Adipocyte (in vitro differentiated cells): ENCODE results near the gene LCP1.

ENCODE experiments used
- DNase-seq: peaks from one replicate; pipeline ENCODE4 v3.0.0-alpha.2; 2015; ENCODE audit warnings: low read depth
- H3K27me3 ChIP-seq: replicated peaks from 2 replicates; pipeline ENCODE4 v1.7.0; 2013; ENCODE audit warnings: mild to moderate bottlenecking, low read length, moderate library complexity; ENCODE audit not compliant: control insufficient read depth, insufficient read depth
- H3K36me3 ChIP-seq: 2 replicates; pipeline ENCODE4 v1.7.0; 2013; ENCODE audit warnings: low read length, mild to moderate bottlenecking, moderate library complexity; ENCODE audit not compliant: control insufficient read depth, insufficient read depth, severe bottlenecking
- H3K4me1 ChIP-seq: 2 replicates; pipeline ENCODE4 v1.7.0; 2013; ENCODE audit warnings: mild to moderate bottlenecking, low read length, moderate library complexity; ENCODE audit not compliant: control insufficient read depth, insufficient read depth
- H3K4me3 ChIP-seq: 2 replicates; pipeline ENCODE4 v1.7.0; 2013; ENCODE audit warnings: mild to moderate bottlenecking, low read length, moderate library complexity
- H3K9ac ChIP-seq: 2 replicates; pipeline ENCODE4 v1.7.0; 2013; ENCODE audit warnings: mild to moderate bottlenecking, low read length, moderate library complexity
- H3K9me3 ChIP-seq: 2 replicates; pipeline ENCODE4 v1.7.0; 2013; ENCODE audit warnings: mild to moderate bottlenecking, low read length, moderate library complexity; ENCODE audit not compliant: control insufficient read depth

LCP1 gene

DNA sequence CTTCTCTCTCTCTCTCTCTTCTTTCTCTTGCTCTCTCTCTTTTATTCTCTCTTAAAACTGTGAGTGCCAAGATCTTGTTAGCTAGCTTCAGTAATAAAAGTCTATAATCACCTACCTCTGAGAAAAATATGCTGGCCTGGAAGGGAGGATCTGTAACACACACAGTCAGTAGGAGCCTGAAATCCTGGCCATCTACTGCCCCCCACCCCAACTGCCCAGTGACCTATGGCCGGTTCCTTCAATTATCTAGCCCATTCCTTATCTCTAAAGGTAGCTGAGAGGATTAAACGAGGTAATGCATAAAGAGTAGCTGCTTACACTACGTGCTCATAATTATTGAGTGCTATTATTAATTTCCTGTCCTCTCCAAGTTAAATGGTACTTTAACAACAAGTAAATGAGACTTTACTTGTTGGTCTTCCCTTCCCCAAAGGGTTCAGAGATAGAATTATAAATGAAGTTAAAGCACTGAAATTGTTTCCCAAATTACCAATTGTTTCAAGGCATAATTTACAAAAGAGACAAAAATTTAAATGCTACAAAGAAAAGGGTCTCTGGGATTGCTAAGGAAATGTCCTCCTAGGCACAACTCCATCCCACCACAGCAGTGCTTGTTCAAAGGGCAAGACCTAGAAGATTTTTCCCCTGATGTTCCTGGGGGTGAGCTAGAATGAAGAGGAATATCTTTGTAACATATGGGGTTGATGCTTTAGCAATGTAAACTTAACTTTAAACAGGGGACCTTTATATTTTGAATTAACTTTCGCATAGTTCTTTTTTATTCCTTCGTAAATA lies 1.8 kb downstream of the LCP1 start:
- no peak overlapping the region for H3K4me3 ChIP-seq
- H3K27me3 ChIP-seq: no peaks in the 10 kb centered on the region
- H3K36me3 ChIP-seq: no peaks in the 10 kb centered on the region
- no peaks in the 10 kb centered on the region for H3K4me1 ChIP-seq
- H3K9ac ChIP-seq: no peak overlapping the region
- DNase-seq: no peak
- no peaks in the 10 kb centered on the region for H3K9me3 ChIP-seq

DNA sequence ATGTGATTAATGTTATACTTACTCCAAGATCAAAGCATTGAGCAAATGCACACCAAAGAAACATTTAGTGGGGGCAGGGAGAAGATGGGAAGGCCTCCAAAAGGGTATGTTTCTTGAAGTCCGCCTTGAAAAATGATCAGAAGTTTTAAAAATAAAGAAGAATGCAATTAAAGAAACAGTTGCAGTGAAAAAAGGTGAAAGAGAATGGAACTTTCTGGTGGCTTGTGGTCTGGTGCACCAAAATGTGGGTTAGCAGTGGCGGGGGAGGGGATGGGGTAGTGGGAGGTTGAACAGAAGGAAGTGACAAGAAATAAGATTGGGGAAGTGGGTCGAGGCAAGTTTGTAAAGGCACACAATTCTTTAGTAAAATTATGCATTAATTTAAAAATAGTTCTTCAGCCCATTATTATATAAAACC lies 2.5 kb downstream of the LCP1 start:
- no peaks in the 10 kb centered on the region for H3K36me3 ChIP-seq
- H3K27me3 ChIP-seq: no peaks in the 10 kb centered on the region
- H3K9me3 ChIP-seq: no peaks in the 10 kb centered on the region
- no peak overlapping the region for H3K9ac ChIP-seq
- no peaks in the 10 kb centered on the region for H3K4me1 ChIP-seq
- no peak for DNase-seq
- H3K4me3 ChIP-seq: no peak overlapping the region

DNA sequence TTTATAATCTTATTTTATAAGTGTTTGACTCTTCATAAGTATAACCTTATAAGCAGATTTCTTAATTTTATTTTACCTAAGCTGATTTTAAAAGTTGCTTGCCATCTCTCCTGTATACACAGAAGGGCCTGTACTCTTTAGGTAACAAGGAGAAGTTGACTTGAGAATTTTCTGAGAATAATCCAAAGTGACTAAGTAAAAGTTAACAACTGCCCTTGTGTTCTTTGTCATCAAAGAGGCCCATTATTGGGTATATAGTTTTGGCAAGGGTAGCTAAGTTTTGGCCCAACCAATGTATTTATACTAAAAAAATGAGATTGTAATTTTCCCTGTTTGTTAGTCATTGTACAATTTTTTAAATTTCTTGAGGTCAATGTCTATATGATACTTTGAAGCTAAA lies 3.2 kb downstream of the LCP1 start:
- DNase-seq: no peak
- Histone ChIP-seq H3K9ac (no peak overlapping the region), H3K4me3 (no peak overlapping the region), H3K4me1 (no peaks in the 10 kb centered on the region), H3K27me3 (no peaks in the 10 kb centered on the region), H3K36me3 (no peaks in the 10 kb centered on the region), H3K9me3 (no peaks in the 10 kb centered on the region)

DNA sequence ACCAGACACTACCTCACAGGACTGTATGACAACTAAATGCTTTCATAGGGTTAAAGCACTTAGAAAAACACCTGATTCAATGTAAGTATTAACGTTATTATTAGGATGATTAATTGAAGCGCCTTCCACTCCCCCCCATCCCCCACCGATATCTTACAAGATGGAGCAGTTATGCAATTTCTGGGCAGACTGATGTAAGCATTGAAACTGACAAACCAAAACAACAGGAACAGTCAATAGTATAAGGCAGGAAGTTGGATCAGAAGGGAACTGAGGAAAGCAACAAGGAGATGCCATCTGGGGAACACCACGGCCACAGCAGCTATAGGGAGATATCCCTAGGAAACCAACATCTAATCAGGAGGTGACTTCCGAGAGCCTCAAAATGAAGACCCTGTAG lies 3.8 kb downstream of the LCP1 start:
- Histone ChIP-seq H3K27me3 (no peaks in the 10 kb centered on the region), H3K36me3 (no peaks in the 10 kb centered on the region), H3K4me3 (no peak overlapping the region), H3K9me3 (no peaks in the 10 kb centered on the region), H3K9ac (no peak overlapping the region), H3K4me1 (no peaks in the 10 kb centered on the region)
- DNase-seq: no peak

DNA sequence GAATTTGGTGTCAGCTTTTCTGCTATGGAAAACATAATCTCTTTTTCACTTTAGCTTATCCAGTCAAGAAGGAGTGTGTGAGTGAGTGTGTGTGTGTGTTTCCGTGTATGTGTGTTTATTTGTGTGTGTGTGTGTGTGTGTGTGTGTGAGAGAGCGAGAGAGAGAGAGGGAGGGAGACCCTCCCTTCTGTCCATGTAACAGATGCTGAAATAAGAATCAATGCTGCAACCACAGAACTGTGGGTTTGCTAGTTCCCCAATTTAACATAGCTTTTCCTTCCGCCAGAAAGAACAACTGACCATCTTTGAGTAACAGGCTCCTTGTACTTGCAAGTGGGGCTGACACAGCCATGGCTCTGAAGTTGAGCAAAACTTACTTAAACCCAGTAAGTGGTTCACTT lies 5.2 kb downstream of the LCP1 start:
- H3K9ac ChIP-seq: no peak overlapping the region
- no peaks in the 10 kb centered on the region for H3K36me3 ChIP-seq
- H3K9me3 ChIP-seq: no peaks in the 10 kb centered on the region
- H3K4me1 ChIP-seq: no peaks in the 10 kb centered on the region
- no peaks in the 10 kb centered on the region for H3K27me3 ChIP-seq
- DNase-seq: no peak
- H3K4me3 ChIP-seq: no peak overlapping the region

DNA sequence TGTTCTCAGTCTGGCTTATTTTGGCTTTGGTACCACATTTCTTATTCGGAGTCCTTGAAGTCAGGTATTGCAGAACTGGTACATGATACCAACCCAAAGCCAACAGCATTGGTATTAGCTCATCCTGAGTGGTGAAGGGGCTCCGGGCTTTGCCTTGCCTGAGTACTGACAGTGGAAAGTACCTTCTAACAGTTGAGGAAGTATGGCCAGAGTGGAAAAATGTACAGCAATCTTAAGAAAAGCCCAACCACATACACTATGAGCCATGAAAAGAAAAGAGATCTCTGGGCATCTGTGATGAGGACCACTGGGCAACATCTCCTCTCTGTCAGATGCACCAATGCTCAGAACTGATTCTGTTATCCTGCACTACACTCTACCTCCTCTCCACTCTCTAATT lies 8.3 kb downstream of the LCP1 start:
- DNase-seq: no peak
- H3K4me1 ChIP-seq: peaks cover 11% of the 10 kb centered on the region

DNA sequence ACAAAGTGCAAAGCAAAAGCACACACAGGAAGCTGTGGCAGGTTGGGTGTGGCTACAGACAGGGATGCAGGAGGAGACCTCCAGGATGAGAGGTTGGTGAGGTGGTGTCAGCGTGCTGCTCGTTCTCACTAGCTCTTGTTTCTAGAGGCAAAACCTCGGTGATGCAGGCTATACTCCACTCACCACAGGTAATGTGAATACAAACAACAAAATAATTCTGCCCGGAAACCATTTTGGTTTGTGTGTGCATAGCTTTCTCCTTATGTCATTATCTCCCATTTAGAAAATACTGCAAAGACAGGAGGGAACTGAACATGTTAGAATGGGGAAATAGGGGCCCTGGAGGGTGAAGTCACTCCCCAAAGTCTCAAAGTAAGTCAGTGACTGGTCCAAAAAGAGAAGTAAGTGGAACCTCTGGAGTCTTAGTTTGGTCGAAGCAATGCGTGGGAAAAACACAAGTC lies 9.4 kb downstream of the LCP1 start:
- no peak overlapping the region for H3K9ac ChIP-seq
- no peaks in the 10 kb centered on the region for H3K27me3 ChIP-seq
- H3K9me3 ChIP-seq: no peaks in the 10 kb centered on the region
- DNase-seq: no peak
- peaks cover 16% of the 10 kb centered on the region for H3K4me1 ChIP-seq
- H3K36me3 ChIP-seq: no peaks in the 10 kb centered on the region
- H3K4me3 ChIP-seq: no peak overlapping the region

More for the DNA sequence above, 8.3 kb downstream of the LCP1 start:
- Histone ChIP-seq H3K4me3 (no peak overlapping the region), H3K36me3 (no peaks in the 10 kb centered on the region), H3K9me3 (no peaks in the 10 kb centered on the region), H3K9ac (no peak overlapping the region), H3K27me3 (no peaks in the 10 kb centered on the region)

DNA sequence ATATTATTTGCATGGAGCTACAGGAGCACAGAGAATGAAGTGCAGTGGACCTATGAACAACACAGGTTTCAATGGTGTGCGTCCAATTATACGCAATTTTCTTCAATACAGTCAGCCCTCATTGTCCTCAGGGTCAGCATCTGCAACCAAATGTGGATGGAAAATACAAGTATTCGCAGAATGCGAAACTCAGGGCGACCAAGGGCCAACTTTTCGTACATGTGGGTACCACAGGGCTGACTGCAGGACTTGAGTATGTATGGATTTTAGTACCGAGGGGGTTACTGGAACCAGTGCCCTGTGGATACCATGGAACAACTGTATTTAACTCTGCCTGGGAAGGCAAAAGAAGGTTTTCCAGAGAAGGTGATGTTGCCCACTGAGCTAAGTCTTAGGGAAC lies 10.2 kb downstream of the LCP1 start:
- Histone ChIP-seq H3K27me3 (no peaks in the 10 kb centered on the region), H3K9ac (no peak overlapping the region), H3K4me1 (peaks cover 16% of the 10 kb centered on the region), H3K9me3 (no peaks in the 10 kb centered on the region), H3K36me3 (no peaks in the 10 kb centered on the region), H3K4me3 (no peak overlapping the region)
- no peak for DNase-seq

DNA sequence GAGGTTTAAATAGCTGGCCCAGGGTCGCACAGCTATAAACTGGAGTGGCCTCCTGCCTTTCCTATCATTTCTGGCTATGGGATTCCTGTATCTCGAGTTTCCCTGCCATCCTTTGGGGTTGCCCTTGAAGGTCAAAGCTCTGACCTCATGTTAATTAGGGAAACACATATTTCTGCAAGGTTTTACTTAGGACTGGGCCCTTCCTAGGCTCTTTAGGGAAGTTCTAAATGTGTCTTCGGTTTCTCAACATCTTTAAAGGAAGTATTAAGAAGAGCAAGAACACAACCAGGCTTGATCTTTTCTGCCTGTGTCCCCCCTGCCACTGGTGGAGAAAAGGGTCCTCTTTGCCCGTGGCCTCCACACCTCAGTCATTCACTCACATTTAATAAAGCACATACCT lies 10.8 kb downstream of the LCP1 start:
- Histone ChIP-seq H3K4me3 (no peak overlapping the region), H3K27me3 (no peaks in the 10 kb centered on the region), H3K9me3 (no peaks in the 10 kb centered on the region), H3K9ac (no peak overlapping the region), H3K36me3 (no peaks in the 10 kb centered on the region), H3K4me1 (peaks cover 16% of the 10 kb centered on the region)
- DNase-seq: no peak

DNA sequence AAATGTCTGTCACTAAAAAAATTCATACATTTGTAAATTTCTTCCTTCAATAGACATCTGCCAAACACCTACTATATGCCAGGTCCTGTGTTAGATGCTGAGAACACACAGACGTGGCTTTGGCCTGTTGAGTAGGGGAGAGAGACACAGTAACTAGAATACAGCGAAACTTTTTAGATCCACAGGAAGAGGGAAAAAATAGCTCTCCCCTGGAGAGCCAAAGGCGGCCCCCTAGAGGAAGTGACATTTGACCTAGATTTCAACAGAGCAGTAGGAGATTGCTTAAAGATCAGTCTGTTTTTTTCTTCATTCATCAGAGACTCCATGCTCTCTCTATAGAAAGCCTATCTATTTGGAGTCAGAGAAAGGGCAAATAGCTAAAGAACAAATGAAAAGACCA lies 11.3 kb downstream of the LCP1 start:
- Histone ChIP-seq H3K9me3 (no peaks in the 10 kb centered on the region), H3K27me3 (no peaks in the 10 kb centered on the region), H3K36me3 (no peaks in the 10 kb centered on the region), H3K4me1 (peaks cover 16% of the 10 kb centered on the region), H3K4me3 (no peak overlapping the region), H3K9ac (no peak overlapping the region)
- DNase-seq: no peak

DNA sequence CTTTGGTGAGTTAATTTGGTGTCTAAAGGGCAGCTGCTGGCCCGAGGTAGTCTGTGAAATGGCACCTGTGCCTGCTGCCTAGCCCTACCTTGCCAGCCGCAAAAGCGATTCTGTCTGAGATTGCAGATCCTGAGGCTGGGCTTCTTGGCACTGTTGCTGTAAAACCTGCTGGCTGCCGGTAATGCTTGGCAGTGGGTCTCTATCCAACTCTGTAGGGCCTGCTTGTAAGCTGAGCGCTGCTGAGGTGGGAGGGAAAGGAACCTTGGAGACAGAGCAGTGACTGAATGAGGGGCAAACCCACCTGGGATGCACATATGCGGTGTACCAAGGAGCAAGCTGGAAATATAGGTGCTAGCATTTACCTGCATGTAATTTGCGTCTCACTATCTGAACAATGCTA lies 11.7 kb downstream of the LCP1 start:
- peaks cover 16% of the 10 kb centered on the region for H3K4me1 ChIP-seq
- H3K4me3 ChIP-seq: no peak overlapping the region

DNA sequence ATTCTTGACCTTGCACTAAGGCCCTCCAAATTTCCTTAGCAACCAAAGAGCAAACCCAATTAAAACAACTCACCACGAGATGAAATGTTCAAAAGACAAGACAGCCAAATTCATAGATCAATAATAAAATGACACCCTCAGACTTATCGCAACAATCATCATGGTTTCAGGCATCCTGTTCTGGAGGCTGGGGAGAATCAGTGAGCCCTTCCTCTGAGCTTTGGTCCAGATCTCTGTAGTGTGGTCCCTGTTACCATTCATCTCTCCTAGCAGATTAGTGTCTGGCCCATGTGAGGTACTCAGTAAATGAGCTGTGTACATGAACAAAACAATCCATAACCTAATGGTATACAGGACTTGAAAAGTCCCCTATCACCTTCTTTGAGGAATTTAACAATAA lies 12.2 kb downstream of the LCP1 start:
- DNase-seq: no peak
- no peaks in the 10 kb centered on the region for H3K36me3 ChIP-seq
- no peaks in the 10 kb centered on the region for H3K27me3 ChIP-seq
- peaks cover 16% of the 10 kb centered on the region for H3K4me1 ChIP-seq
- H3K4me3 ChIP-seq: no peak overlapping the region
- H3K9me3 ChIP-seq: no peaks in the 10 kb centered on the region
- H3K9ac ChIP-seq: no peak overlapping the region

More for the DNA sequence above, 11.7 kb downstream of the LCP1 start:
- H3K9ac ChIP-seq: no peak overlapping the region
- H3K27me3 ChIP-seq: no peaks in the 10 kb centered on the region
- no peak for DNase-seq
- no peaks in the 10 kb centered on the region for H3K9me3 ChIP-seq
- no peaks in the 10 kb centered on the region for H3K36me3 ChIP-seq
